K562 (cell line): ENCODE results near the gene DHX40. TPM values are rescaled to one million over a fixed set of nuclear protein-coding genes. Genes with fewer than 3 reads are reported as not detected.

Experiments used
- ATAC-seq: fragments of 200-7000 bp; cut with Tn5 transposase; 3 replicates; pipeline ENCODE4 v1.9.1; 2020; ENCODE audit warnings: moderate library complexity
- BruUV-seq: library from RNA; stranded (reverse); fragments of 400-500 nt; replicated peaks from 2 replicates; lab custom pipeline; 2021; lab: Mats Ljungman, UMichigan
- CTCF ChIA-PET: fragments of 300-600 bp; formaldehyde crosslinking; extraction: SDS; loops from one replicate; lab custom pipeline; 2021; ENCODE audit warnings: low intra/inter-chr PET ratio; lab: Yijun Ruan, JAX
- POLR2A ChIA-PET: fragments of 300-600, 350-650 bp; sonication (Branson Sonifier 250); formaldehyde crosslinking; extraction: SDS; loops from one replicate; lab custom pipeline; 2021; ENCODE audit warnings: antibody characterized with exemption, inconsistent platforms; lab: Yijun Ruan, JAX
- DNase-seq, 4 experiments: peaks; one replicate each; pipeline versions ENCODE4 v3.0.0 to v3.0.0-alpha.2; 2011 to 2018; ENCODE audit warnings: low spot score in 3 of 4, mixed read lengths in 3 of 4; ENCODE audit errors: extremely low read depth in 1 of 4
- FAIRE-seq: peaks from 2 replicates; lab custom pipeline; 2011; peaks lifted over from hg19 to GRCh38; lab: Jason Lieb, UNC
- H2AFZ ChIP-seq: 2 replicates; pipeline ENCODE4 v1.6.0; 2011; ENCODE audit warnings: low read depth, low read length, control low read depth, inconsistent platforms
- H3K27ac ChIP-seq: fragments of 200-600 bp; 3 replicates; pipeline ENCODE4 v1.8.0; 2011; ENCODE audit warnings: low read depth, mild to moderate bottlenecking, control low read depth, inconsistent platforms, low read length, moderate library complexity, mixed read lengths; ENCODE audit errors: extremely low read depth
- H3K27me3 ChIP-seq, 2 experiments: fragments of 300-600 bp in 1 of 2; 2 replicates in 1 of 2; 3 replicates in 1 of 2; pipeline versions ENCODE4 v1.6.0 to v1.8.0; 2011; ENCODE audit warnings: inconsistent platforms in 2 of 2, low read length in 2 of 2, mild to moderate bottlenecking in 1 of 2, mixed read lengths in 1 of 2, moderate library complexity in 1 of 2; ENCODE audit not compliant: control insufficient read depth in 2 of 2, insufficient read depth in 2 of 2
- H3K36me3 ChIP-seq: fragments of 300-600 bp; 3 replicates; pipeline ENCODE4 v1.8.0; 2011; ENCODE audit warnings: mild to moderate bottlenecking, low read length, inconsistent platforms; ENCODE audit not compliant: control insufficient read depth, insufficient read depth
- H3K4me1 ChIP-seq, 2 experiments: fragments of 200-600 bp in 1 of 2; replicated peaks in 1 of 2; 2 replicates in 1 of 2; 3 replicates in 1 of 2; pipeline versions ENCODE4 v1.5.1 to v1.8.0; 2011; ENCODE audit warnings: inconsistent platforms in 2 of 2, low read length in 2 of 2, mild to moderate bottlenecking in 1 of 2, mixed read lengths in 1 of 2, moderate library complexity in 1 of 2; ENCODE audit not compliant: control insufficient read depth in 2 of 2, insufficient read depth in 2 of 2
- H3K4me2 ChIP-seq: 2 replicates; pipeline ENCODE4 v1.6.1; 2011; ENCODE audit warnings: low read length, control low read depth, inconsistent platforms, mixed read lengths; ENCODE audit not compliant: insufficient read depth
- H3K4me3 ChIP-seq: fragments of 200-600 bp; sonication (generic), shearing (Covaris generic); 2 replicates; pipeline ENCODE4 v1.5.1; 2016; ENCODE audit warnings: control low read depth, inconsistent platforms
- H3K79me2 ChIP-seq: fragments of 200-600 bp; 3 replicates; pipeline ENCODE4 v1.8.0; 2011; ENCODE audit warnings: low read length, inconsistent platforms; ENCODE audit not compliant: control insufficient read depth, insufficient read depth
- H3K9ac ChIP-seq, 2 experiments: 2 replicates each; pipeline versions ENCODE4 v1.6.0 to v1.6.1; 2011; ENCODE audit warnings: low read depth in 2 of 2, low read length in 2 of 2, control low read depth in 1 of 2, inconsistent platforms in 1 of 2, mild to moderate bottlenecking in 1 of 2, mixed read lengths in 1 of 2; ENCODE audit not compliant: insufficient read depth in 1 of 2
- H3K9me1 ChIP-seq: one replicate; pipeline ENCODE4 v1.6.0; 2011; ENCODE audit warnings: inconsistent platforms, mild to moderate bottlenecking, low read length, moderate library complexity; ENCODE audit not compliant: control insufficient read depth, insufficient read depth
- H3K9me3 ChIP-seq: replicated peaks from 2 replicates; pipeline ENCODE4 v1.5.1; 2011; ENCODE audit warnings: low read depth, low read length, inconsistent platforms; ENCODE audit not compliant: control insufficient read depth, insufficient read depth
- H4K20me1 ChIP-seq: replicated peaks from 2 replicates; pipeline ENCODE4 v1.6.1; 2011; ENCODE audit warnings: low read length, inconsistent platforms, mixed read lengths; ENCODE audit not compliant: control insufficient read depth, insufficient read depth
- AFF1 ChIP-seq, 2 experiments: fragments of 450-650 bp; IDR thresholded peaks; 2 replicates each; pipeline ENCODE4 v1.6.1; 2018; ENCODE audit warnings: mild to moderate bottlenecking in 2 of 2, low read depth in 1 of 2; ENCODE audit not compliant: partially characterized antibody in 2 of 2
- ARID2 ChIP-seq: fragments of 450-650 bp; IDR thresholded peaks from 2 replicates; pipeline ENCODE4 v1.6.1; 2017; ENCODE audit warnings: antibody characterized with exemption, mild to moderate bottlenecking
- ETV5 ChIP-seq: sonication (generic); formaldehyde crosslinking; IDR thresholded peaks from 2 replicates; pipeline ENCODE4 v1.4.0; 2020; ENCODE audit warnings: low read depth, mild to moderate bottlenecking, missing genetic modification reagents
- FOXO4 ChIP-seq: fragments of 450-650 bp; formaldehyde crosslinking; IDR thresholded peaks from 2 replicates; pipeline ENCODE4 v1.4.0; 2020; ENCODE audit warnings: mild to moderate bottlenecking, moderate library complexity
- HMG20A ChIP-seq: fragments of 450-650 bp; formaldehyde crosslinking; conservative IDR thresholded peaks from 2 replicates; pipeline ENCODE4 v1.4.0; 2020; ENCODE audit warnings: mild to moderate bottlenecking, mixed read lengths
- KLF6 ChIP-seq: fragments of 250-450 bp; sonication (Bioruptor Pico); IDR thresholded peaks from 2 replicates; pipeline ENCODE4 v1.4.0; 2020; ENCODE audit warnings: mild to moderate bottlenecking, moderate library complexity, borderline replicate concordance
- LCOR ChIP-seq: sonication (generic); formaldehyde crosslinking; IDR thresholded peaks from 2 replicates; pipeline ENCODE4 v1.8.0; 2022; ENCODE audit warnings: mild to moderate bottlenecking, missing genetic modification reagents
- MTA2 ChIP-seq: fragments of 450-650 bp; IDR thresholded peaks from 2 replicates; pipeline ENCODE4 v1.6.1; 2016; ENCODE audit warnings: low read depth
- SMAD3 ChIP-seq: fragments of 450-650 bp; formaldehyde crosslinking; conservative IDR thresholded peaks from 2 replicates; pipeline ENCODE4 v1.4.0; 2020; ENCODE audit warnings: mild to moderate bottlenecking
- SMARCA4 ChIP-seq: fragments of 450-650 bp; IDR thresholded peaks from 2 replicates; pipeline ENCODE4 v1.6.1; 2016
- SMARCC2 ChIP-seq: fragments of 450-650 bp; IDR thresholded peaks from 2 replicates; pipeline ENCODE4 v1.6.1; 2017; ENCODE audit warnings: antibody characterized with exemption, moderate library complexity, mild to moderate bottlenecking, low read depth
- SRF ChIP-seq, 2 experiments: fragments of 250-450, 450-650 bp in 1 of 2; sonication (Bioruptor Pico) in 1 of 2; sonication (generic) in 1 of 2; formaldehyde crosslinking; IDR thresholded peaks; 2 replicates each; pipeline versions ENCODE4 v1.5.0 to v1.5.1; 2020 to 2022; ENCODE audit warnings: mild to moderate bottlenecking in 1 of 2, missing genetic modification reagents in 1 of 2
- TAL1 ChIP-seq: fragments of 450-650 bp; IDR thresholded peaks from 2 replicates; pipeline ENCODE4 v1.6.1; 2016; ENCODE audit warnings: mild to moderate bottlenecking
- TEAD4 ChIP-seq, 2 experiments: sonication (generic) in 1 of 2; formaldehyde crosslinking in 1 of 2; IDR thresholded peaks; 2 replicates each; pipeline versions ENCODE4 v1.6.1 to v1.8.0; 2012 to 2022; ENCODE audit warnings: borderline replicate concordance in 1 of 2, inconsistent platforms in 1 of 2, low read length in 1 of 2, mild to moderate bottlenecking in 1 of 2, missing genetic modification reagents in 1 of 2
- ZFPM2 ChIP-seq: fragments of 250-450 bp; sonication (Bioruptor Pico); IDR thresholded peaks from 2 replicates; pipeline ENCODE4 v1.5.1; 2022; ENCODE audit warnings: mild to moderate bottlenecking
- ZNF165 ChIP-seq: fragments of 250-450 bp; sonication (Bioruptor Pico); IDR thresholded peaks from 2 replicates; pipeline ENCODE4 v1.4.0; 2020; ENCODE audit warnings: borderline replicate concordance
- ZNF764 ChIP-seq: fragments of 250-450 bp; sonication (Bioruptor Pico); IDR thresholded peaks from 2 replicates; pipeline ENCODE4 v1.4.0; 2020; ENCODE audit warnings: low read depth, mild to moderate bottlenecking, moderate library complexity
- WGBS: fragments of 100-300 bp; shearing (Covaris generic); methylation state at CpG from one replicate; pipeline ENCODE4 v1.1.6; 2016; ENCODE audit warnings: low coverage, mixed read lengths; ENCODE audit not compliant: insufficient coverage; ENCODE audit errors: missing lambda C conversion rate; 5-methylcytosine and 5-hydroxymethylcytosine counted together
- in situ Hi-C: fragments of 300-500 bp; cut with MboI; formaldehyde crosslinking; loops from 4 replicates; pipeline ENCODE4 v1.15.0; 2018; ENCODE audit warnings: inconsistent platforms, mixed read lengths
- intact Hi-C: fragments of 100-400 bp; cut with micrococcal nuclease; formaldehyde crosslinking; loops from 2 replicates; pipeline ENCODE4 v1.14.2; 2022
- polyA plus RNA-seq, 8 experiments: library from polyadenylated mRNA; depleted of rRNA in 4 of 8; stranded (reverse) in 5 of 8; unstranded in 3 of 8; fragments of >200 nt; fragmentation: Nextera tagmentation in 2 of 8; fragmentation: Illumina TruSeq in 1 of 8; extraction: Ambion mirVana in 2 of 8; extraction: Trizol in 1 of 8; gene quantifications; 2 replicates each; pipeline versions ENCODE4 v1.2.1 to v1.2.3, GENCODE V29; 2011 to 2014; ENCODE audit warnings: inconsistent platforms in 1 of 8, missing spikeins in 1 of 8
- total RNA-seq, 7 experiments: library from RNA; depleted of rRNA in 6 of 7; stranded (reverse); fragments of >200 nt in 6 of 7; fragmentation: Illumina TruSeq in 2 of 7; extraction: Trizol in 2 of 7; gene quantifications; 2 replicates each; pipeline versions ENCODE4 v1.2.1 to v1.2.3, GENCODE V29; 2011 to 2021; ENCODE audit warnings: low replicate concordance in 1 of 7

Gene DHX40
- total and polyA plus RNA-seq, 9 of the 15 experiments (the other 6 are each of a cell fraction or from before 2014, with no cell fraction given) = 7.2 to 38.6 (median 18.7) TPM

DNA sequence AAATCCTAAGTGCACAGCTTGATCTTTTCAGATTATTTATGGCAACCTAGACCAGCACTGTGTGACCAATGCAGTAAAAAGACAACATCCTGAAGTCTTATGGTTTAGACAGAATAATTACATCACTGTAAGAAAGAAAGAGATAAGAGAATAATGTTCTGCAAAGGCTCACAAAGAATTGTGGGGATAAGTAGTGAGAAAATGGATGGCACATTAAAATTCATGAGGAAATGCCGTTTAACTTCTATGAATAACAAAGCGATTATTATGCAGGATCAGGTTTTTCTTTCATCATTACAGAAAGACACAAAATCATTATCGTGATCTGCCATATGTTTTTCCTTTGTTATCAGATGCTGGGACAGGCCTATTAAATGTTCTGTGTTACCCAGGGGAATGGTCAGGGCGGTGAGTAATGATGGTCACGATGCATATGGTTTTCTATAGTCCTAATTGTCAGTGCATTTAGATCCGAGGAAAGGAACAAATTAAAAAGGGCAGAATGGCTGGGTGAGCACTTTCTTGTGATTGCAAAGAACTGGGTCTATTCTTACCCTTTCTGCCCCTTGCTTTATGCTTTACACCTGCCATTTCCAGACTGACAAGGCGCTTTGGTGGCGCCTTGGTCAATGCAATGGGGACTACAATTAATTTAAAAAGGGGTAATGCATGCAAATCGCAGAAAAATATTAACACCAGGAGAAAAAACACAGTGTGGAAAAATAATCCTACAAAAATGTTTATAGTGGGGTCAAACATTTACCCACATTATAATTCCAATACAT is 18.1 kb upstream of the DHX40 start:
- H3K9ac ChIP-seq = no peak overlapping the region
- no peaks in the 10 kb centered on the region for H3K79me2 ChIP-seq
- in situ Hi-C loops = no loop called here
- no peak overlapping the region for H3K4me2 ChIP-seq
- CTCF ChIA-PET = no interaction called here
- FAIRE-seq = no peak
- no peaks in the 10 kb centered on the region for H3K9me3 ChIP-seq
- H4K20me1 ChIP-seq = no peaks in the 10 kb centered on the region
- no peaks in the 10 kb centered on the region for H3K9me1 ChIP-seq
- no TSS peak for BruUV-seq
- H3K27ac ChIP-seq = no peak overlapping the region
- ATAC-seq = peak; percentile 58
- POLR2A ChIA-PET = interaction anchor here (0.6 to 1.3 kb wide), 3 partner anchors 18 to 356 kb away, joined by 3 read pairs; partner anchors contain the start of gene DHX40
- 27% methylated on average over 9 of the region's 9 CpGs for WGBS
- 0 out of 2 replicates have a peak overlapping the region, but pooled peaks have one; percentile 15 for H2AFZ ChIP-seq
- peak in 1 of 4 experiments; percentile 29 for DNase-seq
- H3K36me3 ChIP-seq = no peaks in the 10 kb centered on the region
- no peaks in the 10 kb centered on the region for H3K27me3 ChIP-seq
- H3K4me1 ChIP-seq = peaks cover 7 to 8% of the 10 kb centered on the region in 2 experiments; a peak in 3 of 5 replicates
- intact Hi-C loops = no loop called here
- H3K4me3 ChIP-seq = no peak overlapping the region
- TF ChIP-seq HMG20A (CRISPR knock-in tag) (no peak), SMAD3 (CRISPR knock-in tag) (no peak), ARID2 (no peak), ZFPM2 (CRISPR knock-in tag) (no peak), FOXO4 (no peak), SMARCC2 (0 out of 2 replicates have a peak, but pooled peaks have one; percentile 49), ZNF764 (CRISPR knock-in tag) (no peak), ZNF165 (no peak), KLF6 (CRISPR knock-in tag) (no peak), SMARCA4 (peak; percentile 81; the same call in 1 of the 2 replicates), SRF (CRISPR knock-in tag; IDR thresholded peaks at IDR 0.05) (peak in 1 of 2 experiments; percentile 25; a peak in 1 of 4 replicates), TEAD4 (IDR thresholded peaks at IDR 0.05; ENCODE audit: low read length) (peak; percentile 68; the same call in 1 of the 2 replicates), TEAD4 (CRISPR knock-in tag; IDR thresholded peaks at IDR 0.05; ENCODE audit: borderline replicate concordance) (no peak), AFF1 (IDR thresholded peaks at IDR 0.05; ENCODE audit: low read depth in 1 of 2, partially characterized antibody in 2 of 2) (peak in 1 of 2 experiments; percentile 62), ETV5 (CRISPR knock-in tag) (no peak), MTA2 (peak; percentile 64), TAL1 (peak; percentile 73), LCOR (peak; percentile 29; the same call in 1 of the 2 replicates)
